Mammary epithelial cell (primary cell): Measurements from ENCODE around the gene ARMC9.

Source experiments
- CTCF ChIP-seq, 2 donors: IDR thresholded peaks in 1 of 2; conservative IDR thresholded peaks in 1 of 2; 2 replicates each; pipeline ENCODE4 v1.5.1; 2011 to 2012; ENCODE audit warnings: inconsistent platforms in 2 of 2, low read length in 2 of 2, mild to moderate bottlenecking in 2 of 2, control low read depth in 1 of 2, low read depth in 1 of 2; ENCODE audit not compliant: insufficient read depth in 1 of 2; ENCODE audit errors: extremely low read depth in 1 of 2
- EZH2 ChIP-seq: IDR thresholded peaks from 2 replicates; pipeline ENCODE4 v1.6.1; 2012; ENCODE audit warnings: low read length, inconsistent platforms, borderline replicate concordance

GRCh38 chr2:231319867-231320266 lies 121.4 kb downstream of the ARMC9 start:
- TF ChIP-seq CTCF (conservative IDR thresholded peaks at IDR 0.05 in 1 of 2, IDR thresholded peaks at IDR 0.05 in 1 of 2; ENCODE audit: extremely low read depth in 1 of 2, insufficient read depth in 1 of 2, low read depth in 1 of 2, low read length in 2 of 2) (no peak), EZH2 (no peak)
